Kidney (tissue), 14 donors: ENCODE data around the gene ATP8A2. TPM values are rescaled to one million over a fixed set of nuclear protein-coding genes. Genes with fewer than 3 reads are reported as not detected.

Experiments
- DNase-seq, 5 donors: peaks; one replicate each; pipeline ENCODE4 v3.0.0-alpha.2; 2013 to 2020
- FAIRE-seq: peaks from 2 replicates; lab custom pipeline; 2012; peaks lifted over from hg19 to GRCh38; lab: Jason Lieb, UNC
- H3K27ac ChIP-seq, 2 donors: one replicate each; pipeline ENCODE4 v1.7.0; 2013; ENCODE audit warnings: low read depth in 2 of 2, low read length in 2 of 2, inconsistent platforms in 1 of 2
- H3K27me3 ChIP-seq: one replicate; pipeline ENCODE4 v1.7.1; 2013; ENCODE audit warnings: low read length, inconsistent platforms; ENCODE audit not compliant: control insufficient read depth, insufficient read depth
- H3K36me3 ChIP-seq, 3 donors: one replicate each; pipeline versions ENCODE4 v1.7.0 to v1.7.1; 2013; ENCODE audit warnings: low read length in 3 of 3, control low read depth in 1 of 3, inconsistent platforms in 1 of 3; ENCODE audit not compliant: insufficient read depth in 3 of 3, control insufficient read depth in 2 of 3
- H3K4me1 ChIP-seq, 3 donors: one replicate each; pipeline versions ENCODE4 v1.7.0 to v1.7.1; 2013; ENCODE audit warnings: low read length in 3 of 3, inconsistent platforms in 1 of 3, low read depth in 1 of 3; ENCODE audit not compliant: control insufficient read depth in 2 of 3, insufficient read depth in 2 of 3
- H3K4me3 ChIP-seq, 3 donors: one replicate each; pipeline versions ENCODE4 v1.7.0 to v1.8.1; 2013; ENCODE audit warnings: low read length in 3 of 3, control low read depth in 1 of 3, inconsistent platforms in 1 of 3
- H3K9ac ChIP-seq, 3 donors: one replicate each; pipeline versions ENCODE4 v1.7.0 to v1.7.1; 2013; ENCODE audit warnings: low read length in 3 of 3, control low read depth in 1 of 3, inconsistent platforms in 1 of 3
- H3K9me3 ChIP-seq, 3 donors: one replicate each; pipeline versions ENCODE4 v1.7.0 to v1.7.1; 2013; ENCODE audit warnings: low read length in 3 of 3, control low read depth in 1 of 3, inconsistent platforms in 1 of 3; ENCODE audit not compliant: control insufficient read depth in 2 of 3, insufficient read depth in 1 of 3
- intact Hi-C: fragments of 100-400 bp; cut with DNase I; formaldehyde crosslinking; loops from one replicate; pipeline ENCODE4 v1.11.1; 2022
- polyA plus RNA-seq: library from polyadenylated mRNA; stranded (reverse); fragments of 350-450 nt; fragmentation: Illumina TruSeq; extraction: RNeasy Lipid Tissue Mini Kit (QIAGEN cat#74804); gene quantifications from one replicate; pipeline ENCODE4 v1.2.3, GENCODE V29; 2014; ENCODE audit warnings: low read depth, low replicate concordance; ENCODE audit not compliant: insufficient read depth
- total RNA-seq: library from RNA; stranded (reverse); fragmentation: NEBNext Ultra II Directional; extraction: Animal tissue kit (Norgen Biotek cat#: 25700); gene quantifications from one replicate; pipeline ENCODE4 v1.2.1, GENCODE V29; 2021
- TF ChIP-seq, protein P1 (sequence below): IDR thresholded peaks from 3 replicates; pipeline ENCODE4 v1.5.1; 2012; ENCODE audit warnings: mild to moderate bottlenecking, moderate library complexity, borderline replicate concordance; ENCODE audit not compliant: insufficient read depth; ENCODE audit errors: extremely low read depth
- donor health status: control.
- donor health status: control.
- donor health status: control.
- donor health status: control.
- donor health status: control.
- donor health status: DM: yes; HTN: yes; CAD: no.
- donor health status: Normal renal cell carcinoma (clear cell type).

ATP8A2 gene
- total and polyA plus RNA-seq, 2 donors from 2014 or later = 0.50 to 0.73 TPM

DNA sequence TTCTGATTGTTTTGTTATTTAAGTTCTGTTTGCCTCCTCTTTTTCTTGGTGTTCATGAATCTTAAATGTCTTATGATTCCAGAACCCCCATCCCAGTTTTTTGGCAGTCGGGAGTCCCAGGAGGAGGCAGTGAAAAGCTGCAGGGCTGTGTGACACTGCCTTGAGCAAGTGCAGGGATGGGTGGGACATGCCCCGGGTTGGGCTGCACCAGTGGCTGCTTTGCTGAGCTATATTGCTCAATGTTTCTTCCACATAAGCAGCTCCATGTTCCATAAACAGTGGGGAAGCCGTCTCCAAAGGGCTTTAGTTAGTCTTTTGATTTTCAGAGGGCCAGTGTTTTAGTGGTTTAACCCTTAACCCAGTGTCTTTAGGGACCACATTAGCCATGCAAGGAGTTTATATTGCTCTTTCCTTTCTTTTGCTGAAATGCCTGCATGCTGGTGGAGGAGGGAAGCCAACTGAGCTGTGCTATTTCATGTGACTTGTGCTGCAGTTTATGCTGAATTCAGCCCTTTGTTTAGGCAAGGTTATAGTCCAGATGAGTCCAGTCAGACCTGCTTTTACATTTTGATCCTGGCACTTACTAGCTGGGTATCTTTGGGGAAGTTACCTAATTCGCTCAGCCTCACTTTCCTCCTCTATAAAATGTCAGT lies 13.1 kb downstream of the ATP8A2 start:
- no peak for FAIRE-seq
- intact Hi-C loops = no loop called here
- no peaks in the 10 kb centered on the region for H3K27me3 ChIP-seq

DNA sequence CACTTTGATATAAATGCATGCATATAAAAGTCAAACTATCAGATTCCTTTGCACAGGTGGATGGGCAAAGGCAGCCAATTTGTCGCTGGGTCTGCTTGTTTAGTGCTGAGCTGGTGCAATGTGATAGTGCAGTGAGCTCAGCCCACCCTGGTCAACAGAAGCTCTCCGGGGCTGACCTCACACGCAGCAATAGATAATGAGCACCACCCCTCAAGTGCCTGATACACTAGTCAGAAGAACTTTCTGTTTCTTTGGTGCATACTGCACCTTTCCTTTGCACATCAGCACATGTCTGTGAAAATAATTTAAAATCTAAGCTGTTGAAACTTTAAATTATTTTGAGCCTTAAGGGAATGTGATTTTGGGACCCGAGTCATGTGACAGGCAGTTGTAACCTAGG lies 20.2 kb downstream of the ATP8A2 start:
- Histone ChIP-seq H3K27ac (no peak overlapping the region), H3K4me3 (no peak overlapping the region), H3K36me3 (no peaks in the 10 kb centered on the region), H3K27me3 (no peaks in the 10 kb centered on the region), H3K9me3 (no peaks in the 10 kb centered on the region), H3K4me1 (no peaks in the 10 kb centered on the region), H3K9ac (no peak overlapping the region)
- intact Hi-C loops = no loop called here
- DNase-seq = peak in 3 of 5 donors; percentile 15 to 38 (median 36)
- FAIRE-seq = no peak
- TF ChIP-seq, protein P1, sequence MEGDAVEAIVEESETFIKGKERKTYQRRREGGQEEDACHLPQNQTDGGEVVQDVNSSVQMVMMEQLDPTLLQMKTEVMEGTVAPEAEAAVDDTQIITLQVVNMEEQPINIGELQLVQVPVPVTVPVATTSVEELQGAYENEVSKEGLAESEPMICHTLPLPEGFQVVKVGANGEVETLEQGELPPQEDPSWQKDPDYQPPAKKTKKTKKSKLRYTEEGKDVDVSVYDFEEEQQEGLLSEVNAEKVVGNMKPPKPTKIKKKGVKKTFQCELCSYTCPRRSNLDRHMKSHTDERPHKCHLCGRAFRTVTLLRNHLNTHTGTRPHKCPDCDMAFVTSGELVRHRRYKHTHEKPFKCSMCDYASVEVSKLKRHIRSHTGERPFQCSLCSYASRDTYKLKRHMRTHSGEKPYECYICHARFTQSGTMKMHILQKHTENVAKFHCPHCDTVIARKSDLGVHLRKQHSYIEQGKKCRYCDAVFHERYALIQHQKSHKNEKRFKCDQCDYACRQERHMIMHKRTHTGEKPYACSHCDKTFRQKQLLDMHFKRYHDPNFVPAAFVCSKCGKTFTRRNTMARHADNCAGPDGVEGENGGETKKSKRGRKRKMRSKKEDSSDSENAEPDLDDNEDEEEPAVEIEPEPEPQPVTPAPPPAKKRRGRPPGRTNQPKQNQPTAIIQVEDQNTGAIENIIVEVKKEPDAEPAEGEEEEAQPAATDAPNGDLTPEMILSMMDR = no peak

More for the DNA sequence above, 13.1 kb downstream of the ATP8A2 start:
- TF ChIP-seq, protein P1 = no peak
- Histone ChIP-seq H3K4me1 (no peaks in the 10 kb centered on the region), H3K36me3 (no peaks in the 10 kb centered on the region), H3K9ac (no peak overlapping the region), H3K4me3 (no peak overlapping the region), H3K9me3 (peaks cover 0 to 2% (median 0%) of the 10 kb centered on the region in 3 donors), H3K27ac (no peak overlapping the region)
- DNase-seq = peak in 1 of 5 donors; percentile 18

DNA sequence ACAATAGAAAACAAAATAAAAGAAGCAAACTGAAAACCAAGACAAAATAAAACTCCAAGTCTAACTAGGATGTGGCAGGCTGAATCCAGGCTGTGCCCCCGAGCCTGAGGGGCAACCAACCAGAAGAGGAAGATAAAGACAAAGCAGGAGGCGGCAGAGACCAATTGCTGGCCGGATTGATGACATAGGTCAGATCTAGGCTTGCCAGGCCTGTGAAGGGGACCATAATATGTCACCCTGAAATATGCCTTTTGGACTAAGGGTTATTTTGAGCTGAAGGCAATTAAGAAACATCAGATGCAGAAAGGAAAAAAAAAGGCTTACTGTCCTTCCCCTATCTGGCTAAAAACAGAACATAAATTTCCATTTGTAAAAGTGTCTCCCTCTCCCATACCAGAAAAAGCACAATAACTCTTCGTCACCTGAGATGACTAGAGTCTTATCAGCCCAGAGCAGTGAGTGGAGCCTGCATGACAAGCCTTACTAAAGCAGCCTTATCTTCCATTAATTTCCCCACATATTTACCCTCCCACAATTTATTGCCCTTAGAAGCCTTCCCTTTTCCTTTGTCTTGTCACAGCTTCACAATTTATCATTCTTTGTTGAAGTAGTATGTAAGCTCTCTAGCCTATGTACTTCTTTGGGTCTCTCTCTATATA lies 22.8 kb downstream of the ATP8A2 start:
- FAIRE-seq (no peak), DNase-seq (no peak)
- Histone ChIP-seq H3K9me3 (no peaks in the 10 kb centered on the region), H3K4me1 (no peaks in the 10 kb centered on the region), H3K27ac (no peak overlapping the region), H3K9ac (no peak overlapping the region), H3K36me3 (no peaks in the 10 kb centered on the region), H3K27me3 (no peaks in the 10 kb centered on the region), H3K4me3 (no peak overlapping the region)
- intact Hi-C loops = no loop called here
- TF ChIP-seq, protein P1 = no peak
